Activated CD8-positive, alpha-beta memory T cell treated with anti-CD3 and anti-CD28 coated beads, Interleukin-2, amount 50 U/mL, for 48 hours (primary cell): ENCODE measurements around the gene RNF213.
"Not testable (repeated sequence)": the region's sequence is repeated elsewhere in the genome, so short reads cannot be mapped to it uniquely, and the experiment has no call there.

ENCODE experiments used
- DNase-seq: peaks from one replicate; pipeline ENCODE4 v3.0.0-alpha.2; 2020

Gene RNF213

DNA sequence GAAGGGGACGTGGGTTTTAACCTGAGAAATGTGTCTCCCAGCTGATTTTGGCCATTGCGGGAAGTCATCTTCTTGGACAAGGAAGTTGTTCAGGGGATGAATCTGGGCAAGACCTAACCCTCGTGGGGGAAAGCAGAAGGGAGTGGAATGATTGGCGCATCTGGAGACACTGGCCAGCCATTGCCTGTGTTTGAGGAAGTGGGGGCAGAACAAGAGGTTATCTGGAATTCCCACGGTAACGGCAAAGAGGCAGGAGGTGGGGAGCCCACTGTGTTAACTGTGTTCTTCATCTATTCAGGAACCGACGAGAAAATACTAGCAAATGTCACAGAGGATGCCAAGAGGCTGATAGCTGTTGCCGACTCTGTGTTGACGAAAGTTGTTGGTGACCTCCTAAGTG is 66.9 kb downstream of the RNF213 start:
- no peak for DNase-seq

- DNase-seq: no peak
These were observed 68.2 kb downstream of the RNF213 start for GRCh38 chr17:80328634-80329380.

- DNase-seq: not testable (repeated sequence)
These were observed 68.8 kb downstream of the RNF213 start for GRCh38 chr17:80329421-80329820.

DNA sequence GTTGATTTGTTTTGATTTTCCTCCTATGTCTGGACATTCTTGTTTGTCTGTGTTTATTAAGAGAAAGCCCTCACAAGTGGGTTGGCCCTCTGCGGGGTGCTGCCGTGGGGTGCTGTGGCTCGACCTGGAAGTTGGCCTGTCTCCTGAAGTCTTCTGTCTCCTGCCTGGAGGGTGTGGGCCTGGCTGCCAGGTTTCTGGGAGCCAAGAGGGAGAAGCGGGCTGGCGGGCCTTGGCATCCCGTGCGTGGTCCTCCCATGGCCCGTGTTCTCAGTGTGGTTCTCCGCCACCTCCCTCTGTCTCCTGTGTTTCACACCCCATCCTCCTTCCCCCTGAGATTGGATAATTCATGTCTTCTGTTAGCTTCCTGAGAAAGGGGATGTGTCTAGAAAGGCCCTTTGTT is 69.6 kb downstream of the RNF213 start:
- no peak for DNase-seq

DNA sequence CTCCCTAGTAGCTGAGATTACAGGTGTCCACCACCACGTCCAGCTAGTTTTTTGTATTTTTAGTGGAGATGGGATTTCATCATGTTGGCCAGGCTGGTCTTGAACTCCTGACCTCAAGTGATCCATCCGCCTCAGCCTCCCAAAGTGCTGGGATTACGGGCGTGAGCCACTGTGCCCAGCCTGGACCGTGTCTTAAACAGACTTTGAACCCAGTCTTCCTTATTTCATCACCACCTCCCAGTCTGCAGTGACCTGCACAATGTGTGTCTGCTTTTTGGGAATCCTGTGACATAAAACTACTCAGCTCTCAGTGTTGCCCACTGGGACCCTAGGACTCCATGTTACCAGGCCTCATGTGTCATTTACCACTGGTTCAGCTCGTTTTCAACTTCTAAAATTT is 70.3 kb downstream of the RNF213 start:
- not testable (repeated sequence) for DNase-seq

DNA sequence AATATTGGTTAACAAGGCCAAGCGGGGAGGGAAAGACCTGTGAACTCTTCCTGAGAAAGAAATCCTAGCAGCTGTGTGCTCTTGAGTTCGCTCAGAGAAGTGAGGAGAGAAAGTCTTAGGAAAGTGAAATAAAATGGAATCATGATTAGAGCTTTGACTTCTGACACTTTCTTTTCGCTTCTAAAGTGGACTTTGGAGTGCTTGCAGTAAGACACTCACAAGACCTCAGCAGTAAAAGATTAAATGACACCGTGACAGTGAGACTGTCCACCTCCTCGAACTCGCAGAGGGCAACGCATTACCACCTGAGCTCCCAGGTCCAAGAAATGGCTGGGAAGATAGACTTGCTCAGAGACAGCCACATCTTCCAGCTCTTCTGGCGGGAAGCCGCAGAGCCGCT is 71.2 kb downstream of the RNF213 start:
- DNase-seq: no peak

DNA sequence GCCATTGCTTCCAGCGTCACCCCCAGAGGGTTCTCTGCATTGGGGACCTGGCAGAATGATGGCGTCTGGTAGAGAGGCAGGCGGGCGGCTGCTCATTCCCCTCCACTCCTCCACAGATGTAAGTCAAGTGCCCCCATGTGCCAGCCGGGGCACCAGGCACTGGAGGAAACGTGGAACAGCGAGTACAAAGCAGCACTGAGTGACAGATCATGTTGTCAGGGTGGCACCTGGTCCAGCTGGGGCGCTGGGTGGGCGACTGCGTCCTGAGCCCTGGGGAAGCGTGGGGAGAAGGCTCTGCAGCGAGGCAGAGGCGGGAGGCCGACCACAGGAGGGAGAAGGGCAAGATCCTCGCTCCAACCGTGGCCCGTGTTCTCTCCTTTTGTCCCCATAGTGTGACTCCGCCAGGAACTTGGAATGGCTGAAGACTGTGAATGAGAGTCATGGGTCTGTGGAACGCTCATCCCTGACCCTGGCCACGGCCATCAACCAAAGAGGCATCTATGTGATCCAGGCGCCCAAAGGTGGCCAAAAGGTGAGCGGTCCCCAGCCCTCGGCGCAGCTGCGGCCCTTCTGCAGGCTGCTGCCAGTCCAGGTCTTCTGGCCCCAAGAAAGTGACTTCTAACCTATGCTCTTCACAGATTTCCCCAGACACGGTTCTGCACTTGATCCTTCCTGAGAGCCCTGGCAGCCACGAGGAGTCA is 76.7 kb downstream of the RNF213 start:
- no peak for DNase-seq

DNA sequence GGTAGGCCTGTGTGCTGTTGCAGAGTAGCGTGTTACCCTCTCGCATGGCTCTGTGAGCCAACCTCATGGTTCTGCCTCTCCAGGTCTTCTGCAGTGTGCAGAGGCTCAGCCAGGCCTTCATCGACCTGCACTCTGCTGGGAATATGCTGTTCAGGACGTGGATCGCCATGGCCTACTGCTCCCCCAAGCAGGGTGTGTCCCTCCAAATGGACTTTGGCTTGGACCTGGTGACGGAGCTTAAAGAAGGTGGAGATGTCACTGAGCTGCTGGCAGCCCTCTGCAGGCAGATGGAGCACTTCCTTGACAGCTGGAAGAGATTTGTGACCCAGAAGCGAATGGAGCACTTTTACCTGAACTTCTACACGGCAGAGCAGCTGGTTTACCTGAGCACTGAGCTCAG is 78.5 kb downstream of the RNF213 start:
- no peak for DNase-seq

- DNase-seq: no peak
These were observed 79.2 kb downstream of the RNF213 start for GRCh38 chr17:80339731-80340456.

DNA sequence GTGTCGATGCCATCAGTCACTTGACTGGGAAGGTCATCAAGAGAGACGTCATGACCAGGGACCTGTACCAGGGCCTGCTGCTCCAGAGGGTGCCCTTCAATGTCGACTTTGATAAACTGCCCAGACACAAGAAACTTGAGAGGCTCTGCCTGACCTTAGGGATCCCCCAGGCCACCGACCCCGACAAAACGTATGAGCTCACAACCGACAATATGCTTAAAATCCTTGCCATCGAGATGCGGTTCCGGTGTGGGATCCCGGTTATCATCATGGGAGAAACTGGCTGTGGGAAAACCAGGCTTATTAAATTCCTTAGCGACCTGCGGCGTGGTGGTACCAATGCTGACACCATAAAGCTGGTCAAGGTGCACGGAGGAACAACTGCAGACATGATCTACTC is 84.7 kb downstream of the RNF213 start:
- DNase-seq: no peak

GRCh38 chr17:80345841-80346497 is 85.3 kb downstream of the RNF213 start:
- DNase-seq: no peak

DNA sequence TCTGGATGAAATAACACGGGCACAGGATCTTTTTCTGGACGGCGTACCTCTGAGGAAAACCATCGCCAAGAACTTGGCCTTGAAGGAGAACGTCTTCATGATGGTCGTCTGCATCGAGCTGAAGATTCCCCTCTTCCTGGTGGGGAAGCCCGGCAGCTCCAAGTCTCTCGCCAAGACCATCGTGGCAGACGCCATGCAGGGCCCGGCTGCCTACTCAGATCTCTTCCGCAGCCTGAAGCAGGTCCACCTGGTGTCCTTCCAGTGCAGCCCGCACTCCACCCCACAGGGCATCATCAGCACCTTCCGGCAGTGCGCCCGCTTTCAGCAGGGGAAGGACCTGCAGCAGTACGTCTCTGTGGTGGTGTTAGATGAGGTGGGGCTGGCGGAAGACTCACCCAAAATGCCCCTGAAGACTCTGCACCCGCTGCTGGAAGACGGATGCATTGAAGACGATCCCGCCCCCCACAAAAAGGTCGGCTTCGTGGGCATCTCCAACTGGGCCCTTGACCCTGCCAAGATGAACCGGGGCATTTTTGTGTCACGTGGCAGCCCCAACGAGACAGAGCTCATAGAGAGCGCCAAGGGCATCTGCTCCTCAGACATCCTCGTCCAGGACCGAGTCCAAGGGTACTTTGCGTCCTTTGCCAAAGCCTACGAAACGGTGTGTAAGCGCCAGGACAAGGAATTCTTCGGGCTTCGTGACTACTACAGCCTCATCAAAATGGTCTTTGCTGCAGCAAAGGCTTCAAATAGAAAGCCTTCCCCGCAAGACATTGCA is 86.0 kb downstream of the RNF213 start:
- no peak for DNase-seq

GRCh38 chr17:80347536-80347935 is 86.9 kb downstream of the RNF213 start:
- no peak for DNase-seq

GRCh38 chr17:80347948-80348351 is 87.3 kb downstream of the RNF213 start:
- no peak for DNase-seq

GRCh38 chr17:80348551-80349150 is 88.0 kb downstream of the RNF213 start:
- DNase-seq: no peak

DNA sequence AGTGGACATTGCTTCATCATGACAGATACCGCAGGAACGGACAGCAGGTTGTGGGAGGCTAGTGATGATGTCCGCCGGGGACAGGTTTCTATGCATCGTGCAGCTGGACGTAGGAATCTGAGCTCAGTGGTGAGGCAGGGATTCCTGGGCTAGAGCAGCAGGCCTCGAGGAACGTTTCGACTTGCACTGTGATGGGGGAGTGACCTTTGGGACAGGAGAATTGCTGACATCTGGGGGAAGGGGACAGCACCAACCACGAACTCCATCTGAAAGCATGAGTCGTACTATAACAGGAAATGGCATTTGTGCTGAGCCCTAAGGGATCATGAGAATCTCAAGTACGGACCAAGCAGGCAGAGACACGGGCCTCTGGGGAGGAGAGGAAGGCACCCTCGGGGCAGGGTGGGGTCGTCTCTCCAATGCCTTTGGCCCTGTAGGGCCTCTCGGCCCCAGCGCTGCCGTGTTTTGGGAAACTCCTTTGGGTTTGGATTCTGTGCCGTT is 88.5 kb downstream of the RNF213 start:
- no peak for DNase-seq

- no peak for DNase-seq
These were observed 89.1 kb downstream of the RNF213 start for GRCh38 chr17:80349751-80350150.

DNA sequence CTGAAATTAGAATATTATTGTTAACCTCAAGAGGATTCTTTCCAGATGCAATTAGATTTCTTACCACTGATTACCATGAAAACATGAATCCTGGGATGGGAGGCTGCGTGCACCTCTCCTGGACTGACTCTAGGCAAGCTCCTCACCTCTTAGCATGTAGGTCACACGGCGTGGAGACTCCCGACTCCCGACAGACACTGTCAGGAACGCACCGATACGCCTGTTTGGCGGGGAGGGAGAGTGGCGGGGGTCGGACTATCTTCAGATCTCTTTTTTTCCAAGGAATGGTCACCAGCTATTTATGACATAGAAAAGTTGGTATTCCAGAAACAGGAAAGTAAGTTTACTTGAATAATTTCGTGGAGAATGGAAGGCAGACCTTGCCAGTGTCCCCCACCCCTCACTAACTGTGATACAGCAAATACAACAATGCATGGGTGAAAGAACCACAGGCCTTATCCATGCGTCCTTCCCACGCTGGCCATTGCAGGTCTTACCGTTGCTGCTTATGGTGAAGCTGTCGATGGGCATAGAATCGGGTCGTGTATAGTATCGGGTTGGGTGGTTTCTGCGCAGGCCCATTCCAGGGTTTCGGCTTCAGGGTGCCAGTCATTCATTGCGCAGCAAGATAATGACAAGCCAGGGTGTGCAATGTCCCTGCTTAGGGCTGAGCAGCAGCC is 91.7 kb downstream of the RNF213 start:
- DNase-seq: no peak

GRCh38 chr17:80352991-80353665 is 92.5 kb downstream of the RNF213 start:
- no peak for DNase-seq

DNA sequence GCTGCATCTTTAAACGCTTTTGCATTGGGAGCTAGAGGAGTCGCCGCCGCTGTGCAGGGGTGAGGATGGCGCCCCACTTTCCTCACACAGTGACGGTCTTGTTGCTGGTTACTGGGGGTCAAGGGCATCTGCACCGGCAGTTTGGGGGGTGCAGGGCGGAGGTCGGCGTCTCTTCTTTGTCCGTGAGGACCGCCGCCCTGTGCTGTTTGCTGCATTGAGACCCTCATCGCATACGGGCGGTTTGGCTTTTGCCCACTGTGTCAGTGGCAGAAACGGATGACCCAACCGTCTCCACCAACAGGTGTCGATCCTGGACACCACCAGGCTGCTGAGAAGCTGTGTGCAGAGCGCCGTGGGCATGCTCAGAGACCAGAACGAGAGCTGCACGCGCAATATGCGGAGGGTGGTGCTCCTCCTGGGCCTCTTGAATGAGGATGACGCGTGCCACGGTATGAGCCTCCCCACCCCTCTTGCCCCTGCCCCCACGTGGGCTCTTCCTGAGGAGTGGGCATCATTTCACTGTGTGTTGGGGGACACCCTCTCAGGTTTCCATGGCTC is 93.1 kb downstream of the RNF213 start:
- DNase-seq: no peak
